Stimulated activated CD8-positive, alpha-beta memory T cell treated with anti-CD3 and anti-CD28 coated beads, Interleukin-12 subunit alpha, Interleukin-12 subunit beta, amount 100 ng/mL, for 1 hour (primary cell): ENCODE data around the gene DHX32.
"Not testable (repeated sequence)": the region's sequence is repeated elsewhere in the genome, so short reads cannot be mapped to it uniquely, and the experiment has no call there.

Experiments
- DNase-seq: peaks from one replicate; pipeline ENCODE4 v3.0.0-alpha.2; 2020; ENCODE audit warnings: low read depth

Gene DHX32

GRCh38 chr10:125895130-125896087, 14.3 kb upstream of the DHX32 start:
- peak; percentile 3 for DNase-seq

GRCh38 chr10:125894176-125894575, 13.1 kb upstream of the DHX32 start:
- not testable (repeated sequence) for DNase-seq

DNA sequence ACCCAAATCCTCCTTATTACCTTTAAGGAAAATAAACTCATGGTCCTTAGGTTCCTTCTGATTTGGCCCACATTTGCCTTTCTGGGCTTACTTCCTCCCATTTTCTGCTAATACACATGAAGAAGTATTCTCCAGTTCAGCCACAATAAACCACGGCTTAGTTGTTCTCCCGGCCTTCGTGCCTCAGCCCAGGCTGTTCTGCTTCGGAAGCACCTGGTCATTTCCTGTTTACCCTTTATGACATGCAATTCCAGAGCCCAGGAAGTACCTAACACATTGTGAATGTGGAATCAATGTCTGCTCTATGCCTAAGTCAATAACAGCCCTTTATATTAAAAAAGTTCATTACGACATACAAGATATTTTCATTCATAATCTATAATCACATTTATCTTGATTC, 11.3 kb upstream of the DHX32 start:
- not testable (repeated sequence) for DNase-seq

DNA sequence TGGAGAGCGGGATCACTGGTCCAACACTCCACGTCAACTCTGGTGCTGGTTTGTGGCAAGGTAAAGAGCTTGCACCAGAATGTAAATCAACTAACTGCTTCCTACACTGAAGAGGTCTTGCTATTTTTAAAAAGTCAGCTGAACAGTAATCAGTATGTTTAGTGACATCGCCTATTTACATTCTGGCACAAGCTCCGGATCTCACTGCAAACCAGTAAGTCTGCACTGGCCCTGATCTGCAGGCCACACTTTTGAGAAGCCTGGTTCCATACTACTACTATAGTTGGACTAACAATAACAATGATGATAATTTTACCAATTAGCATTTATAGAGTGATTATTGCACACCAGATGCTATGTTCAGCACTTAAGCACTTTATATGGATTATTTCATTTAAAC, 8.3 kb upstream of the DHX32 start:
- not testable (repeated sequence) for DNase-seq

- no peak for DNase-seq
Observed at GRCh38 chr10:125886914-125887512, 5.9 kb upstream of the DHX32 start.

DNA sequence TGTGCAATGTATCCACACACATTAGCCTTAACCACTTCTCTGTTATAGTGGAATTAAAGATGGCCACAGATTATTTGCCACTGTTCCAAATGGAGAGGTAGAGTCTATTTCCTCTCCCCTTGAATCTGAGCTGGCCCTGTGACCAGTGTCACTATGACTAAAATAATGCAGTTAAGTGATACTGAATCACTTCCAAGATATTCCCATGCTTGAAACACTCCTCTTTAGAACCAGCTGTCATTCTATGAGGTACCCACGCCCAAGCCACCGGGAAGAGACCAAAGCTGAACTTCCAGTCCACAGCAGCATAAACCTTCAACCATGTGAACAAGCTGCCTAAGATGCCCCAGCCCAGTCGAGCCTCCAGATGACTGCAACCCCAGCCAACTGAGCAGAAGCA, 2.1 kb upstream of the DHX32 start:
- DNase-seq = no peak

DNA sequence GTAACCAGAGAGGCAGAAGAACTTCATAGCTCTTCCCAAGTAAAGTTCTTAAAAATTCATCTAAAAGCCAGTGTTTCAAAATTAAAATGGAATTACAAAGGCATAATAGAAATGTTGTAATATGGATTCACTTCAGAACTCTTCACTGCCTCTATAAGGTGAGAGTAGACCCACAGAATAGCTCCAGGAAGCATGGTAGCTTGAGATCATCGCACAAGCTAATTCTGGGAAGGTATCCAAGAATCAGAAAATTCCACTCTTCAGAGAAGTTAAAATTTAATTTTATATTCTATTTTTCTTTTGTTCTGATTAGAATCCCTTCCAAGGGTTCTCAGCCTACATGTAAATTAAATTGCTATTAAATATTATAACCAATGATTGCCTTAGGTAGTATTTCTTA, 1.5 kb upstream of the DHX32 start:
- no peak for DNase-seq

- no peak for DNase-seq
Observed at GRCh38 chr10:125880719-125881118, 373 bp downstream of the DHX32 start.

DNA sequence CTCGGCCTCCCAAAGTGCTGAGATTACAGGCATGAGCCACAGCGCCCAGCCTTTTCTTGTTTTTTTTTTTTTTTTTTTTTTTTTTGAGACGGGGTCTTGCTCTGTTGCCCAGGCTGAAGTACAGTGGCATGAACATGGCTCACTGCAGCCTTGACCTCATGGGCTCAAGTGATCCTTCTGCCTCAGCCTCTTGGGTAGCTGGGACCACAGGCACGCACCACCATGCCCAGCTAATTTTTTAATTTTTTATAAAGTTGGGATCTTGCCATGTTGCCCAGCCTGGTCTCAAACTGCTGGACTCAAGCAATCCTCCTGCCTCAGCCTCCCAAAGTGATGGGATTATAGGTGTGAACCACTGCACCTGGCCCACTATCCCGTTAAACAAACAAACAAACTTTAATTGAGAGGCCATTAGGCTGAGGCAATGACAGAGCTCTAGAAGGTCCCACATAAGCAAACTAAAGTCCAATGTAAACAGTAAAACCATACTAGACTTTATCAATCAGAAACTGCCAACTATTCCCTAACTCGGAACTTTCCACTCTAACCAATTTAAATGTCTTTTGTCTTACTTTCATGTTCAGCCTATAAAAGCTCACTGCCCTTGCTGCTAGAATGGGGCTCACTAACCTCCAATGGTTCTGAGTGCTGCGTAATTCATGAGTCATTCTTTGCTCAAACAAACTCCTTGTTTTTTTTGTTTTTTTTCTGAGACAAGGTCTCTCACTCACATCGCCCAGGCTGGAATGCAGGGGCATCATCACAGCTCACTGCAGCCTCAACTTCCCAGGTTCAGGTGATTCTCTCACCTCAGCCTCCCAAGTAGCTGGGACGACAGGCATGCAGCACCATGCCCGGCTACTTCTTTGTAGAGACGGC, 1.9 kb downstream of the DHX32 start:
- no peak for DNase-seq

GRCh38 chr10:125871338-125871737, 9.8 kb downstream of the DHX32 start:
- DNase-seq = no peak

- DNase-seq = no peak
Observed at GRCh38 chr10:125868372-125868975, 12.6 kb downstream of the DHX32 start.

DNA sequence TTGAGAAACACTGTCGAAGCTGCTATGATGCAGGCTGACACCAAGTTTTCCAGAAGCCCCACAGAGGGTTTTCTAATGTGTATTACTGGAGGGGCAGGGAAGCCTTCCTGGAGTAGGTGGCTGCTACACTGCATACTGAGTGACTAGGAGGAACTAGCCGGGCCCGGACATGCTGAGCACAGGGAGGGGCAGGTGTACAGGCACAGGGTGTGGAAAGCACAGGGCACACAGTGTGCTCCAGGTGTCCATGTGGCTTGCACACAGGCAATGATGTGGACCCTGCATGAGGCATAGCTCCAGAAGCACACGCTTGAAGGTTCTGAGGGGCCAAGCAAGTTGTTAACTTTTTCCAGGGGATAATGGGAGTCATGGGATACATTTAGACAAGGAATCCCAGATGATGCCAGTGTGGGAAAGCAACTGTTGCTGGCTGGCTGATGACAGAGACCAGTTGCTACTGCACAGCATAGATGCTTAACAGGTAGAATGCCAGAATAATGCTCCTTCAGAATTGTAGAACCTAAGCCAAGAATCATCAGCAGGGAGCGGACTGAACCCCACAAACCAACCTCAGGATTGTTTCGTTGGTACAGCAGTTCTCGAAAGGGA, 14.6 kb downstream of the DHX32 start:
- no peak for DNase-seq

GRCh38 chr10:125865120-125865519, 16.0 kb downstream of the DHX32 start:
- DNase-seq = no peak

DNA sequence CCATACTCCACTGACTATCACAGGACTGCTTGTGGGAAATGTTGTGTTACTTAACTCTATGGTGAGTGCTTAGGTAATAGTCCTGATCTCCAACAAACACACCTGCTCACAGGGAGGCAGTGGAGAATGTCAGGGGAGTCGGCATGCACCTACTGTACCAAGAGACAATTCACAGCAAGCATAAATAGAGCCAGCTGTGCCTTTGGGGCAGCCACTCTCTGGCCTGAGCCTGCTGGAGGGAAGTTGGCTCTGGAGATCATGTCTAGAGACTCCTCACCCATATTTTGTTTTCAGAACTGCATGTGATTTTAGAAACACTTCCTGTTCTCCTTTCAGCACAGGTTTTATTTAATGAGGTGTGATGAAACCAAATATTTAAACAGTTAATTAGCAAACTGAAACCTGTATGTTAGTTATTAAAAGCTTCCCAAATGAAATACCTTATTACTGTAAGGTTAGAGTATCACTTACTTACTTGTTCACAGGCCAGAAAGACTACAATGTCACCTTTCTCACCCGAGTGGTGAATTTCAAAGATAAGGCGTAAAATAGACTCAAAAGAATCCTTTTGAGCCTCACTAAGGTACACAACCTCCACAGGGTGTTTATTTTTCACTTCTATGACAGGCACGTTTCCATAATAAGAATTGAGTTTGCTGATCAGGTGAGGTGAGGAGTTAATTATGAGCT, 21.8 kb downstream of the DHX32 start:
- no peak for DNase-seq

DNA sequence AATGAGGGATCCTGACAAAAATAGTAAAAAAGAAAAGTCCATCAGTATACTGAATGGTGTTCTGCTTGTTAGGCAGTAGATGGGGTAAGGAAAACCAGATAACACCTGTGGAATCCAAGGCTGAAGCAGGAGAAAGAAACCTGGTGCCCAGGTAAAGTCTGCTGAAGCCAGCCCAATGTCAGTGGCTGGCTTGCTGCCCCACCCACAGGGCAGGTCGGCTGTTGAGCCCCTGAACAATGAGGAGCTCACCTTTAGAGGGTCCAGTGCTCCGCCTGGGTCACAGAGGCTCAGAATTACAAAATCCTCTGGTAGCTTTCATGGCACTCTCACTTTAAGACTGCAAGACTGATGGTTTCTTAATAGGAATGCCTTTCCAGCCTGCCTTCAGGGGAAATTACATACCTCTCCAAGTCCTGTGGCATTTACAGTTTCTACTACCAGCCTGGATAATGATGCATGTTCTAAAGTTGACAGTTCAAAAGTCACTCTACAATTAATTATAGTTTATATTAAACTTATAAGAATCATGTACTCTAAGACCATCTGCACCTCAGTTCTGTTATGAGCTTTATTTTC, 23.8 kb downstream of the DHX32 start:
- no peak for DNase-seq

DNA sequence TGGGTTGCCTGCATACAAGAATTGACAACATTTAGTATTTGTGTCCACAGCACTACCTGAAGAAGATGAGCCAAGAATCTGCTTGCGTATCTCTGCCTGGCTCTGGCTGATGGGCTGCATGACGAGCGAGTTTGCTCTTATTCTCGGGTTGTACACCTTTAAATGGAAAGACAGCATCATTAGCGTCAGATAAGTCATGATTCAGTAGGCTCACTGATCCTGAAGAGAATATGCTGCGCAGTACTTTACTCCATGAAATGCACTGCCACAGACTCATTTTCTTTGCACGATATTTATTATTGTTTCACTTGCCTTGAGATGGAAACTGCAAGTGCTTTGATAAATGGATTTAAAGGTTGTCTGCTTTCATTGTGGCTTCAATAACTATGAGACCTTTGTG, 28.6 kb downstream of the DHX32 start:
- DNase-seq = no peak

DNA sequence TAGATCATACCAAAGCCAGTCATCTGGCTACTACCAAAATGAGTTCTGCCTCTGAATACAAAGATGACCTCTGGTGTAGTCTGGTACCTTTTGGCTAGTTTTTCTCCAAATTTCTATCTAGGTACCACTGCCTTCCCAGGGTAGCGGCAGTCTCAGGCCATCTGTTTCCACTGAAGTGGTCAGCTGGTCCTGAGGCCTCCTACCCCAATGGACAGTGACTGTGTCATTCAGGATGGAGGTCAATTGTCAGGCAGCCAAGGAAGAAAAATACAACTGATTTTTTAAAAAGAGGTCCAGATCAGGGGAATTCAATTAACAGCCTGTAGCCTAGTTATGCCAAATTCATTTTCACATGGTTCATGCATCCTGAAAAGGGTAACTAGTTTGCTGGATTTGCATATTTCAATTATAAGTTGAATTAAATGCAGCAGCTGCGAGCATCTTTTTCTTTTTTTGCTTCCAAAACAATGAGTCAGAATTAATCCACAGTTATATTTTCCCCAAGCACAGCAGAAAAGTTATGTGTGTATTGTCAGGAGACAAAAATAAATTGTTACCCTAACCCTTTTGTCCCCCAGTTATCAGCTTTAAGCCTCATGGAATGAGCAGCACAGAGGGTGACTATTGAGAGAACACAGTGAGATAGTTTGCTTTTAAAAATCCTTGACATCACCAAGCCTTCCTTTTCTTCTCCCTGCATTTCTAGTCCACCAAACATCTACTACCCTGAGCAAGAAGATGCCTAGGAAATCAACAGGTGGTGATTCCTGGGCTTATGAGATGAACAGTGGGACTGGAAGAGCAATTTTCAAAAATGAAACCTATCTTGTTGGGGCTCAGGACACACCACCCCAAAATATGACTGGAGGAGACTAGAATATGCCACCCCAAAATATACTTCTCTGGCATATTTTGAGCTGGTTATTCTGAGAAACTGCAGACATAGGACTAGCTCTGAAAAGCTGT, 30.0 kb downstream of the DHX32 start:
- DNase-seq = no peak

GRCh38 chr10:125849448-125849847, 31.6 kb downstream of the DHX32 start:
- DNase-seq = no peak

DNA sequence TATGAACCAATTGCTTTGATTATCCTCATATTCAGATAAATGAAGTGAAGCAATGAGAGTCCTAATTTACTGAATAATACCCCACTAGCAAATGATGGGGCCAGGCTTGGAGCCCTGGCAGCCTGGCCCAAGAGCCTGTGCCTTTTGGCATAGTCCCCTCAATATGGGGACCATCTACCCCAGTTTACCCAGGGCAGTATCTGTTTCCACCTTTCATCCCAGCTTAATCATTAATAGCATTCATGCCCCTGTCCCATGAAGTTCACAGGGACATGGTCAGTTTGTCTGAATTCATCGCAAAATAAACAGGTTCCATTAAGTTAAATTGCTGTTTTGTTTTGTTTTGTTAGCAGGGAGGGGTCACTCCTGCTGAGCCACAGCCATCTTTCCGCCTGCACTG, 32.2 kb downstream of the DHX32 start:
- DNase-seq = no peak
